Liver (tissue), 9 donors: ENCODE results near the gene OGDHL. TPM values are rescaled to one million over a fixed set of nuclear protein-coding genes. Genes with fewer than 3 reads are reported as not detected.

Source experiments
- DNase-seq: peaks from one replicate; pipeline ENCODE4 v3.0.0-alpha.2; 2017; ENCODE audit warnings: low spot score
- H3K27ac ChIP-seq, 2 donors: one replicate each; pipeline ENCODE4 v1.7.0; 2013; ENCODE audit warnings: inconsistent platforms in 2 of 2, low read length in 2 of 2, control low read depth in 1 of 2, low read depth in 1 of 2, mild to moderate bottlenecking in 1 of 2
- H3K27me3 ChIP-seq, 4 donors: one replicate each; pipeline versions ENCODE4 v1.6.1 to v1.7.0; 2013; ENCODE audit warnings: low read length in 3 of 4, inconsistent platforms in 1 of 4, mild to moderate bottlenecking in 1 of 4, moderate library complexity in 1 of 4; ENCODE audit not compliant: control insufficient read depth in 4 of 4, insufficient read depth in 4 of 4
- H3K36me3 ChIP-seq, 4 donors: one replicate each; pipeline versions ENCODE4 v1.6.1 to v1.7.0; 2013; ENCODE audit warnings: low read length in 3 of 4, mild to moderate bottlenecking in 3 of 4, low read depth in 1 of 4, moderate library complexity in 1 of 4; ENCODE audit not compliant: control insufficient read depth in 4 of 4, insufficient read depth in 3 of 4
- H3K4me1 ChIP-seq, 4 donors: one replicate each; pipeline versions ENCODE4 v1.6.1 to v1.7.0; 2013; ENCODE audit warnings: low read length in 3 of 4, mild to moderate bottlenecking in 3 of 4, moderate library complexity in 1 of 4; ENCODE audit not compliant: control insufficient read depth in 4 of 4, insufficient read depth in 4 of 4
- H3K4me3 ChIP-seq, 3 donors: one replicate each; pipeline versions ENCODE4 v1.6.1 to v1.7.0; 2013; ENCODE audit warnings: low read length in 3 of 3, control low read depth in 1 of 3, low read depth in 1 of 3, mild to moderate bottlenecking in 1 of 3
- H3K9ac ChIP-seq, 2 donors: one replicate each; pipeline ENCODE4 v1.7.0; 2013; ENCODE audit warnings: low read length in 2 of 2, mild to moderate bottlenecking in 2 of 2, moderate library complexity in 2 of 2, control low read depth in 1 of 2, low read depth in 1 of 2
- H3K9me3 ChIP-seq, 4 donors: one replicate each; pipeline versions ENCODE4 v1.6.1 to v1.7.0; 2013; ENCODE audit warnings: low read length in 3 of 4; ENCODE audit not compliant: control insufficient read depth in 4 of 4
- EGR1 ChIP-seq, 2 donors: IDR thresholded peaks; 2 replicates each; pipeline ENCODE4 v1.6.1; 2016 to 2018; ENCODE audit warnings: antibody characterized with exemption in 2 of 2, low read depth in 2 of 2
- FOXA1 ChIP-seq: IDR thresholded peaks from 2 replicates; pipeline ENCODE4 v1.6.1; 2016; ENCODE audit warnings: antibody characterized with exemption
- FOXA2 ChIP-seq: IDR thresholded peaks from 2 replicates; pipeline ENCODE4 v1.6.1; 2016; ENCODE audit warnings: antibody characterized with exemption
- GABPA ChIP-seq, 2 donors: IDR thresholded peaks in 1 of 2; conservative IDR thresholded peaks in 1 of 2; 2 replicates each; pipeline ENCODE4 v1.6.1; 2016; ENCODE audit warnings: antibody characterized with exemption in 2 of 2, mild to moderate bottlenecking in 1 of 2, moderate library complexity in 1 of 2
- HNF4A ChIP-seq, 2 donors: conservative IDR thresholded peaks; 2 replicates each; pipeline ENCODE4 v1.6.1; 2016; ENCODE audit warnings: antibody characterized with exemption in 2 of 2, mild to moderate bottlenecking in 2 of 2
- HNF4G ChIP-seq: IDR thresholded peaks from 2 replicates; pipeline ENCODE4 v1.6.1; 2016; ENCODE audit warnings: antibody characterized with exemption
- JUND ChIP-seq, 2 donors: IDR thresholded peaks; 2 replicates each; pipeline ENCODE4 v1.6.1; 2016; ENCODE audit warnings: antibody characterized with exemption in 2 of 2
- NR2F2 ChIP-seq: IDR thresholded peaks from 2 replicates; pipeline ENCODE4 v1.6.1; 2016; ENCODE audit warnings: antibody characterized with exemption
- RAD21 ChIP-seq, 2 donors: IDR thresholded peaks; 2 replicates each; pipeline ENCODE4 v1.6.1; 2016; ENCODE audit warnings: antibody characterized with exemption in 2 of 2, mild to moderate bottlenecking in 2 of 2
- RXRA ChIP-seq, 2 donors: IDR thresholded peaks; 2 replicates each; pipeline ENCODE4 v1.6.1; 2017 to 2018; ENCODE audit warnings: antibody characterized with exemption in 2 of 2, mild to moderate bottlenecking in 1 of 2
- SP1 ChIP-seq: IDR thresholded peaks from 2 replicates; pipeline ENCODE4 v1.6.1; 2018; ENCODE audit warnings: antibody characterized with exemption, mild to moderate bottlenecking
- TAF1 ChIP-seq: conservative IDR thresholded peaks from 2 replicates; pipeline ENCODE4 v1.6.1; 2016; ENCODE audit warnings: antibody characterized with exemption, mild to moderate bottlenecking
- YY1 ChIP-seq: IDR thresholded peaks from 2 replicates; pipeline ENCODE4 v1.6.1; 2016; ENCODE audit warnings: antibody characterized with exemption, mild to moderate bottlenecking
- WGBS: extraction: QIAGEN DNeasy Blood & Tissue Kit; methylation state at CpG from one replicate; pipeline ENCODE4 v1.1.7; 2013; 5-methylcytosine and 5-hydroxymethylcytosine counted together
- polyA plus RNA-seq, 2 donors: library from polyadenylated mRNA; stranded (reverse) in 1 of 2; unstranded in 1 of 2; fragments of 200-250 nt in 1 of 2; fragments of >200 nt in 1 of 2; fragmentation: Nextera tagmentation in 1 of 2; extraction: Ambion mirVana in 1 of 2; gene quantifications; one replicate each; pipeline versions ENCODE4 v1.2.1 to v1.2.3, GENCODE V29; 2013 to 2015
- total RNA-seq, 2 donors: library from RNA; depleted of rRNA; stranded (reverse); fragments of >200 nt; gene quantifications; one replicate each; pipeline ENCODE4 v1.2.3, GENCODE V29; 2014
- TF ChIP-seq, protein P1 (sequence below): fragments of 150-350 bp; IDR thresholded peaks from 2 replicates; pipeline ENCODE4 v1.5.1; 2017; ENCODE audit warnings: improper control_type of control experiment, low read depth, low read length; ENCODE audit not compliant: missing input control
- TF ChIP-seq, protein P2 (sequence below): IDR thresholded peaks from 2 replicates; pipeline ENCODE4 v1.6.1; 2016; ENCODE audit warnings: antibody characterized with exemption
- TF ChIP-seq, protein P3 (sequence below): IDR thresholded peaks from 2 replicates; pipeline ENCODE4 v1.6.1; 2016; ENCODE audit warnings: antibody characterized with exemption
- TF ChIP-seq, protein P4 (sequence below): IDR thresholded peaks from 2 replicates; pipeline ENCODE4 v1.6.1; 2016; ENCODE audit warnings: antibody characterized with exemption, mild to moderate bottlenecking
- TF ChIP-seq, protein P5 (sequence below): IDR thresholded peaks from 2 replicates; pipeline ENCODE4 v1.6.1; 2016; ENCODE audit warnings: antibody characterized with exemption
- donor health status: healthy.
- donor health status: healthy.
- donor health status: healthy.
- donor health status: healthy.
- donor health status: healthy.

OGDHL gene
- total and polyA plus RNA-seq, 4 donors: 5.2 to 67.9 (median 49.7) TPM

DNA sequence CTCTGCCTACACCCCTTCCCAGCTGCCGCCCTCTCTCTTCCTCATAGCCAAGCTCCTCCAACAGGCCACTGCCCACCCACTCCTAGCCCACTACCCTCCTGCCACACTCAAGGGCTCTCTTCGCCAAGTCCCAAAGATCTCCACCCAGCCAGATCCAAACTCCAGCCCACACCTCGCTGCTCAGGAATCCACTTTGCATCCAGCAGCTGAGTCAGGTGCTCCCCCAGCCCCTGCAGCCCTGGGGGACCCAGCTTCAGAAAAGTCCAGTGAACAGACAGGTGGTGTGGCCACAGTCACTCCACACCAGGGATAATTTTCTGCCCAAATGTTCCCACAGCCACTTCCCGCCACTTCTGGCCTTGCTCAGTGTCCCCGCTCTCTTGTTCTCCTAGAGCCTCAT is 10.9 kb downstream of the OGDHL start:
- DNase-seq: no peak
- H3K27me3 ChIP-seq: no peaks in the 10 kb centered on the region
- no peak overlapping the region for H3K27ac ChIP-seq
- H3K36me3 ChIP-seq: peaks cover 18 to 58% (median 38%) of the 10 kb centered on the region in 4 donors
- 91% methylated on average over 5 of the region's 5 CpGs for WGBS
- no peak for TF ChIP-seq TAF1
- no peak for TF ChIP-seq FOXA1
- no peak for TF ChIP-seq EGR1 (IDR thresholded peaks at IDR 0.05; ENCODE audit: low read depth in 2 of 2)
- TF ChIP-seq, protein P1, sequence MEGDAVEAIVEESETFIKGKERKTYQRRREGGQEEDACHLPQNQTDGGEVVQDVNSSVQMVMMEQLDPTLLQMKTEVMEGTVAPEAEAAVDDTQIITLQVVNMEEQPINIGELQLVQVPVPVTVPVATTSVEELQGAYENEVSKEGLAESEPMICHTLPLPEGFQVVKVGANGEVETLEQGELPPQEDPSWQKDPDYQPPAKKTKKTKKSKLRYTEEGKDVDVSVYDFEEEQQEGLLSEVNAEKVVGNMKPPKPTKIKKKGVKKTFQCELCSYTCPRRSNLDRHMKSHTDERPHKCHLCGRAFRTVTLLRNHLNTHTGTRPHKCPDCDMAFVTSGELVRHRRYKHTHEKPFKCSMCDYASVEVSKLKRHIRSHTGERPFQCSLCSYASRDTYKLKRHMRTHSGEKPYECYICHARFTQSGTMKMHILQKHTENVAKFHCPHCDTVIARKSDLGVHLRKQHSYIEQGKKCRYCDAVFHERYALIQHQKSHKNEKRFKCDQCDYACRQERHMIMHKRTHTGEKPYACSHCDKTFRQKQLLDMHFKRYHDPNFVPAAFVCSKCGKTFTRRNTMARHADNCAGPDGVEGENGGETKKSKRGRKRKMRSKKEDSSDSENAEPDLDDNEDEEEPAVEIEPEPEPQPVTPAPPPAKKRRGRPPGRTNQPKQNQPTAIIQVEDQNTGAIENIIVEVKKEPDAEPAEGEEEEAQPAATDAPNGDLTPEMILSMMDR: no peak
- no peak for TF ChIP-seq SP1
- TF ChIP-seq, protein P2, sequence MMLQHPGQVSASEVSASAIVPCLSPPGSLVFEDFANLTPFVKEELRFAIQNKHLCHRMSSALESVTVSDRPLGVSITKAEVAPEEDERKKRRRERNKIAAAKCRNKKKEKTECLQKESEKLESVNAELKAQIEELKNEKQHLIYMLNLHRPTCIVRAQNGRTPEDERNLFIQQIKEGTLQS: no peak
- TF ChIP-seq GABPA (IDR thresholded peaks at IDR 0.05 in 1 of 2, conservative IDR thresholded peaks at IDR 0.05 in 1 of 2): no peak
- H3K9ac ChIP-seq: no peak overlapping the region
- no peaks in the 10 kb centered on the region for H3K9me3 ChIP-seq
- no peaks in the 10 kb centered on the region for H3K4me1 ChIP-seq
- no peak overlapping the region for H3K4me3 ChIP-seq

DNA sequence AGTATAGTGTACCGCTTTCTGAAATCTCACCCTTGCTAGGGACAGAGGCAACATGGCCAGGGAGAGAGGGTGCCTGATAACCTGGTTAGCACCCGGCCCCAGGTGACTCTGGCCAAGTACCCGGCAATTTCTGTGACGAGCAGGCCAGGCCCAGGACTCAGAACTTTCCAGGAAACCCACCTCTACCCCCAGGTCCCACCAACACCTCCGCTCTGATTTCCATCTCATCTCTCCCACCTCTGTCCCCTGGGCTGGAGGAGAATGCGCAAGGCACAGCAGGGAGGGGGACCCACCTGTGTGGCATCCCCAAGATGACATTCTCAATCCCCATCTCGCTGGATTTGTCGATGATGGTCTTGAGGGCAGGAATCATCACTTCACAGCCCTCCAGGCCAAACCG is 11.6 kb downstream of the OGDHL start:
- peaks cover 19 to 61% (median 41%) of the 10 kb centered on the region in 4 donors for H3K36me3 ChIP-seq

More for the DNA sequence above, 11.6 kb downstream of the OGDHL start:
- DNase-seq: no peak
- H3K9ac ChIP-seq: no peak overlapping the region
- no peaks in the 10 kb centered on the region for H3K9me3 ChIP-seq
- H3K4me1 ChIP-seq: no peaks in the 10 kb centered on the region
- H3K27ac ChIP-seq: no peak overlapping the region
- H3K4me3 ChIP-seq: no peak overlapping the region
- WGBS: 92% methylated on average over 9 of the region's 9 CpGs
- no peaks in the 10 kb centered on the region for H3K27me3 ChIP-seq
- TF ChIP-seq, protein P3, sequence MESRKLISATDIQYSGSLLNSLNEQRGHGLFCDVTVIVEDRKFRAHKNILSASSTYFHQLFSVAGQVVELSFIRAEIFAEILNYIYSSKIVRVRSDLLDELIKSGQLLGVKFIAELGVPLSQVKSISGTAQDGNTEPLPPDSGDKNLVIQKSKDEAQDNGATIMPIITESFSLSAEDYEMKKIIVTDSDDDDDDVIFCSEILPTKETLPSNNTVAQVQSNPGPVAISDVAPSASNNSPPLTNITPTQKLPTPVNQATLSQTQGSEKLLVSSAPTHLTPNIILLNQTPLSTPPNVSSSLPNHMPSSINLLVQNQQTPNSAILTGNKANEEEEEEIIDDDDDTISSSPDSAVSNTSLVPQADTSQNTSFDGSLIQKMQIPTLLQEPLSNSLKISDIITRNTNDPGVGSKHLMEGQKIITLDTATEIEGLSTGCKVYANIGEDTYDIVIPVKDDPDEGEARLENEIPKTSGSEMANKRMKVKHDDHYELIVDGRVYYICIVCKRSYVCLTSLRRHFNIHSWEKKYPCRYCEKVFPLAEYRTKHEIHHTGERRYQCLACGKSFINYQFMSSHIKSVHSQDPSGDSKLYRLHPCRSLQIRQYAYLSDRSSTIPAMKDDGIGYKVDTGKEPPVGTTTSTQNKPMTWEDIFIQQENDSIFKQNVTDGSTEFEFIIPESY: no peak
- TF ChIP-seq JUND (IDR thresholded peaks at IDR 0.05): no peak
- no peak for TF ChIP-seq YY1
- TF ChIP-seq, protein P1: no peak
- no peak for TF ChIP-seq FOXA2
- TF ChIP-seq, protein P4, sequence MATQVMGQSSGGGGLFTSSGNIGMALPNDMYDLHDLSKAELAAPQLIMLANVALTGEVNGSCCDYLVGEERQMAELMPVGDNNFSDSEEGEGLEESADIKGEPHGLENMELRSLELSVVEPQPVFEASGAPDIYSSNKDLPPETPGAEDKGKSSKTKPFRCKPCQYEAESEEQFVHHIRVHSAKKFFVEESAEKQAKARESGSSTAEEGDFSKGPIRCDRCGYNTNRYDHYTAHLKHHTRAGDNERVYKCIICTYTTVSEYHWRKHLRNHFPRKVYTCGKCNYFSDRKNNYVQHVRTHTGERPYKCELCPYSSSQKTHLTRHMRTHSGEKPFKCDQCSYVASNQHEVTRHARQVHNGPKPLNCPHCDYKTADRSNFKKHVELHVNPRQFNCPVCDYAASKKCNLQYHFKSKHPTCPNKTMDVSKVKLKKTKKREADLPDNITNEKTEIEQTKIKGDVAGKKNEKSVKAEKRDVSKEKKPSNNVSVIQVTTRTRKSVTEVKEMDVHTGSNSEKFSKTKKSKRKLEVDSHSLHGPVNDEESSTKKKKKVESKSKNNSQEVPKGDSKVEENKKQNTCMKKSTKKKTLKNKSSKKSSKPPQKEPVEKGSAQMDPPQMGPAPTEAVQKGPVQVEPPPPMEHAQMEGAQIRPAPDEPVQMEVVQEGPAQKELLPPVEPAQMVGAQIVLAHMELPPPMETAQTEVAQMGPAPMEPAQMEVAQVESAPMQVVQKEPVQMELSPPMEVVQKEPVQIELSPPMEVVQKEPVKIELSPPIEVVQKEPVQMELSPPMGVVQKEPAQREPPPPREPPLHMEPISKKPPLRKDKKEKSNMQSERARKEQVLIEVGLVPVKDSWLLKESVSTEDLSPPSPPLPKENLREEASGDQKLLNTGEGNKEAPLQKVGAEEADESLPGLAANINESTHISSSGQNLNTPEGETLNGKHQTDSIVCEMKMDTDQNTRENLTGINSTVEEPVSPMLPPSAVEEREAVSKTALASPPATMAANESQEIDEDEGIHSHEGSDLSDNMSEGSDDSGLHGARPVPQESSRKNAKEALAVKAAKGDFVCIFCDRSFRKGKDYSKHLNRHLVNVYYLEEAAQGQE: no peak
- no peak for TF ChIP-seq NR2F2
- no peak for TF ChIP-seq TAF1
- TF ChIP-seq HNF4A (conservative IDR thresholded peaks at IDR 0.05): no peak
- TF ChIP-seq RXRA (IDR thresholded peaks at IDR 0.05): no peak
- TF ChIP-seq, protein P5, sequence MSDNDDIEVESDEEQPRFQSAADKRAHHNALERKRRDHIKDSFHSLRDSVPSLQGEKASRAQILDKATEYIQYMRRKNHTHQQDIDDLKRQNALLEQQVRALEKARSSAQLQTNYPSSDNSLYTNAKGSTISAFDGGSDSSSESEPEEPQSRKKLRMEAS: no peak
- TF ChIP-seq GABPA (IDR thresholded peaks at IDR 0.05 in 1 of 2, conservative IDR thresholded peaks at IDR 0.05 in 1 of 2): no peak
- TF ChIP-seq HNF4G: no peak
- no peak for TF ChIP-seq EGR1 (IDR thresholded peaks at IDR 0.05; ENCODE audit: low read depth in 2 of 2)
- no peak for TF ChIP-seq RAD21 (IDR thresholded peaks at IDR 0.05)
- TF ChIP-seq SP1: no peak
